Gastrocnemius medialis (tissue), 4 donors: ENCODE results near the gene KCNJ1.

ENCODE experiments used
- POLR2A ChIP-seq, 2 donors: fragments of 450-650 bp; IDR thresholded peaks; one replicate each; pipeline ENCODE4 v1.6.1; 2017; ENCODE audit warnings: antibody characterized with exemption in 2 of 2, mild to moderate bottlenecking in 2 of 2, moderate library complexity in 2 of 2
- TF ChIP-seq, protein P1 (sequence below), 5 experiments: fragments of 450-650 bp in 3 of 5; fragments of 200-600 bp in 2 of 5; sonication (generic) in 2 of 5; IDR thresholded peaks in 4 of 5; conservative IDR thresholded peaks in 1 of 5; 1 replicate in 4 of 5; 2 replicates in 1 of 5; pipeline ENCODE4 v1.5.1; 2016 to 2019; ENCODE audit warnings: antibody characterized with exemption in 5 of 5, mild to moderate bottlenecking in 3 of 5, moderate library complexity in 3 of 5

DNA sequence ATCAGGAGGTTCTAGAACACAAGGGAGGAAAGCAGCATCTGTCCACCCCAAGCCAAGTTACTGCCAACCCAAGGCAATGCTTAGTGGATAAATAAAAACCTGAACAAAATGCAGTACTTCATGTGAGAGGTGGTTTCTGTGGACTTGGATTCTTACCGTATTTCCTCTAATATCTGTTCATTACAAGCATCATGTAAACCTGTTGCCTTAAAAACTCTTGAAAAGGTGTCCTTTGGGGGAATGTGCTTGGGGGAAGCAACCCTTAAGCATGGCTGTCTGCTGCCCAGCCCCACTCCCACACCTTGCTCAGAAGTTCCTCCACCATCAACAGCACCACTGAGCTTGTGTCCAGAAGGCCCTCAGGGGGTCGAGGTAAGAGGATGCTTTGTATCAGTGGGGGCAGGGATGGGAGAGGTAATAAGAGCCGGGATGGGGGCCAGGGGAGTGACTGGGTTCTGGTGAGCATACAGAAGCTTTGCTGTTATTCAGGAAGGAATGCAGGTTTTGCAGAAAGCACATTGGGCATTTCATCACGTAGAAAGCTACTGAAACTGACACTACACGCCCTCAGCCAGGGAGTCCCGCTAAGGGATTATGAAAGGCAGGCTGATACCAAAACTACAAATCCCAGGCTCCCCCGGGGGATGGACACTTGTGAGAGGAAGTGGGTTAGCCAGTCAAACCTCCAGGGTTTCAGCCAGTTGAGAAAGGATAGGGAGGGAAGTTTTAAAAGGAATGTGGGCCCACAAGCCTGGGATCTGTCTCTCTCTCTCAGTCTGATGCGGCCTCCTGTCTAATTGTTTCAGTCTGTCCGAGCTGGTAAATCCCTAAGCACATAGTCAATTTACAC, 52.0 kb downstream of the KCNJ1 start:
- TF ChIP-seq, protein P1, sequence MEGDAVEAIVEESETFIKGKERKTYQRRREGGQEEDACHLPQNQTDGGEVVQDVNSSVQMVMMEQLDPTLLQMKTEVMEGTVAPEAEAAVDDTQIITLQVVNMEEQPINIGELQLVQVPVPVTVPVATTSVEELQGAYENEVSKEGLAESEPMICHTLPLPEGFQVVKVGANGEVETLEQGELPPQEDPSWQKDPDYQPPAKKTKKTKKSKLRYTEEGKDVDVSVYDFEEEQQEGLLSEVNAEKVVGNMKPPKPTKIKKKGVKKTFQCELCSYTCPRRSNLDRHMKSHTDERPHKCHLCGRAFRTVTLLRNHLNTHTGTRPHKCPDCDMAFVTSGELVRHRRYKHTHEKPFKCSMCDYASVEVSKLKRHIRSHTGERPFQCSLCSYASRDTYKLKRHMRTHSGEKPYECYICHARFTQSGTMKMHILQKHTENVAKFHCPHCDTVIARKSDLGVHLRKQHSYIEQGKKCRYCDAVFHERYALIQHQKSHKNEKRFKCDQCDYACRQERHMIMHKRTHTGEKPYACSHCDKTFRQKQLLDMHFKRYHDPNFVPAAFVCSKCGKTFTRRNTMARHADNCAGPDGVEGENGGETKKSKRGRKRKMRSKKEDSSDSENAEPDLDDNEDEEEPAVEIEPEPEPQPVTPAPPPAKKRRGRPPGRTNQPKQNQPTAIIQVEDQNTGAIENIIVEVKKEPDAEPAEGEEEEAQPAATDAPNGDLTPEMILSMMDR (IDR thresholded peaks at IDR 0.05 in 4 of 5, conservative IDR thresholded peaks at IDR 0.05 in 1 of 5), result no peak
- no peak for TF ChIP-seq POLR2A (IDR thresholded peaks at IDR 0.05)
